CD4-positive, alpha-beta T cell (primary cell): ENCODE data around the gene TRERF1. TPM values are rescaled to one million over a fixed set of nuclear protein-coding genes. Genes with fewer than 3 reads are reported as not detected.

ENCODE experiments used
- ATAC-seq: fragments of 200-7000 bp; cut with Tn5 transposase; one replicate; pipeline ENCODE4 v1.10.0; 2022; ENCODE audit warnings: mild to moderate bottlenecking; ENCODE audit not compliant: poor library complexity
- CTCF ChIA-PET: fragments of 350-600 bp; sonication (Branson Sonifier 250); formaldehyde crosslinking; loops from one replicate; lab custom pipeline; 2021; ENCODE audit warnings: antibody characterized with exemption, inconsistent platforms; lab: Charles Lee
- POLR2A ChIA-PET: fragments of 350-600 bp; sonication (Branson Sonifier 250); formaldehyde crosslinking; loops from one replicate; lab custom pipeline; 2021; ENCODE audit warnings: antibody characterized with exemption, inconsistent platforms; lab: Charles Lee
- DNase-seq, 14 experiments: peaks; one replicate each; pipeline ENCODE4 v3.0.0-alpha.2; 2013 to 2020; ENCODE audit warnings: mixed read lengths in 2 of 14
- H3K27ac ChIP-seq, 2 donors: one replicate each; pipeline versions ENCODE4 v1.5.1 to v1.7.0; 2013; ENCODE audit warnings: low read length in 2 of 2, low read depth in 1 of 2, mild to moderate bottlenecking in 1 of 2
- H3K27me3 ChIP-seq, 2 experiments: 1 replicate in 1 of 2; 2 replicates in 1 of 2; pipeline versions ENCODE4 v1.6.1 to v1.7.0; 2013; ENCODE audit warnings: low read length in 2 of 2, control low read depth in 1 of 2, mild to moderate bottlenecking in 1 of 2, moderate library complexity in 1 of 2; ENCODE audit not compliant: insufficient read depth in 2 of 2, control insufficient read depth in 1 of 2
- H3K36me3 ChIP-seq: one replicate; pipeline ENCODE4 v1.6.1; 2013; ENCODE audit warnings: low read length, control low read depth; ENCODE audit not compliant: insufficient read depth
- H3K4me1 ChIP-seq: one replicate; pipeline ENCODE4 v1.6.1; 2013; ENCODE audit warnings: low read length, control low read depth; ENCODE audit not compliant: insufficient read depth
- H3K4me3 ChIP-seq: one replicate; pipeline ENCODE4 v1.5.1; 2013; ENCODE audit warnings: mild to moderate bottlenecking, low read length, moderate library complexity
- H3K9me3 ChIP-seq, 2 experiments: 1 replicate in 1 of 2; 2 replicates in 1 of 2; pipeline versions ENCODE4 v1.6.1 to v1.7.0; 2013; ENCODE audit warnings: low read length in 2 of 2, mild to moderate bottlenecking in 2 of 2, control low read depth in 1 of 2, moderate library complexity in 1 of 2; ENCODE audit not compliant: control insufficient read depth in 1 of 2, insufficient read depth in 1 of 2
- H3K27ac Mint-ChIP-seq: one replicate; pipeline ENCODE4 v1.8.0; 2020; ENCODE audit warnings: mixed read lengths
- H3K27me3 Mint-ChIP-seq: one replicate; pipeline ENCODE4 v1.8.0; 2021; ENCODE audit warnings: mixed read lengths
- H3K36me3 Mint-ChIP-seq: one replicate; pipeline ENCODE4 v1.8.0; 2021; ENCODE audit warnings: low read depth, mixed read lengths
- H3K4me1 Mint-ChIP-seq: one replicate; pipeline ENCODE4 v1.8.0; 2021; ENCODE audit warnings: low read depth, mixed read lengths
- H3K4me3 Mint-ChIP-seq: one replicate; pipeline ENCODE4 v1.8.0; 2020; ENCODE audit warnings: mild to moderate bottlenecking, mixed read lengths
- H3K9me3 Mint-ChIP-seq: one replicate; pipeline ENCODE4 v1.8.0; 2020; ENCODE audit warnings: mixed read lengths
- CTCF ChIP-seq: fragments of 200-600 bp; IDR thresholded peaks from one replicate; pipeline ENCODE4 v1.8.0; 2022; ENCODE audit warnings: antibody characterized with exemption, mild to moderate bottlenecking
- intact Hi-C, 2 experiments: fragments of 100-400 bp; cut with DNase I in 1 of 2; cut with micrococcal nuclease in 1 of 2; formaldehyde crosslinking; loops; one replicate each; pipeline versions ENCODE4 v1.15.1 to v1.9.0; 2023 to 2025; cut with DNase I, micrococcal nuclease
- total RNA-seq, 174 experiments: library from RNA in 2 of 174; stranded (reverse) in 2 of 174; gene quantifications; one replicate each; pipeline ENCODE4 v1.2.3 and lab custom pipeline; 2021 to 2026

TRERF1 gene
- total RNA-seq, 2 experiments from 2014 or later = 31.0 to 31.7 TPM

- Histone ChIP-seq H3K27me3 (no peaks in the 10 kb centered on the region), H3K36me3 (no peaks in the 10 kb centered on the region), H3K27ac (no peak overlapping the region), H3K9me3 (no peaks in the 10 kb centered on the region), H3K4me3 (no peak overlapping the region), H3K4me1 (no peaks in the 10 kb centered on the region)
- Mint-ChIP-seq H3K36me3 (no peaks in the 10 kb centered on the region), H3K27ac (no peak overlapping the region), H3K27me3 (peaks cover under 1% of the 10 kb centered on the region), H3K4me3 (no peak overlapping the region), H3K9me3 (no peaks in the 10 kb centered on the region), H3K4me1 (no peaks in the 10 kb centered on the region)
- intact Hi-C loops = no loop called here
- ChIA-PET POLR2A (no interaction called here), CTCF (no interaction called here)
- no peak for DNase-seq
- no peak for TF ChIP-seq CTCF
- ATAC-seq = no peak
Measured at GRCh38 chr6:42184475-42184874, 267.3 kb downstream of the TRERF1 start.

GRCh38 chr6:42182101-42182500 is 269.6 kb downstream of the TRERF1 start:
- no peaks in the 10 kb centered on the region for H3K9me3 Mint-ChIP-seq
- no peak for ATAC-seq

GRCh38 chr6:42179945-42180313 is 271.8 kb downstream of the TRERF1 start:
- CTCF ChIA-PET = no interaction called here
- H3K4me3 ChIP-seq = no peak overlapping the region
- no peaks in the 10 kb centered on the region for H3K9me3 ChIP-seq
- DNase-seq (no peak), ATAC-seq (no peak)
- peaks cover 0 to 2% of the 10 kb centered on the region in 2 experiments for H3K27me3 ChIP-seq
- no peak for TF ChIP-seq CTCF
- no peaks in the 10 kb centered on the region for H3K9me3 Mint-ChIP-seq
- H3K27ac Mint-ChIP-seq = no peak overlapping the region
- H3K4me1 ChIP-seq = peaks cover 8% of the 10 kb centered on the region
- no peak overlapping the region for H3K4me3 Mint-ChIP-seq
- H3K27me3 Mint-ChIP-seq = peaks cover 10% of the 10 kb centered on the region
- no peaks in the 10 kb centered on the region for H3K4me1 Mint-ChIP-seq
- no peak overlapping the region for H3K27ac ChIP-seq
- H3K36me3 Mint-ChIP-seq = no peaks in the 10 kb centered on the region
- no peaks in the 10 kb centered on the region for H3K36me3 ChIP-seq
- intact Hi-C loops = no loop called here
- POLR2A ChIA-PET = no interaction called here

More at GRCh38 chr6:42182101-42182500, 269.6 kb downstream of the TRERF1 start:
- no peaks in the 10 kb centered on the region for H3K4me1 Mint-ChIP-seq
- intact Hi-C loops = no loop called here
- Histone ChIP-seq H3K27ac (no peak overlapping the region), H3K4me3 (no peak overlapping the region), H3K4me1 (peaks cover 8% of the 10 kb centered on the region), H3K27me3 (peaks cover 0 to 2% of the 10 kb centered on the region in 2 experiments), H3K36me3 (no peaks in the 10 kb centered on the region), H3K9me3 (no peaks in the 10 kb centered on the region)
- POLR2A ChIA-PET = no interaction called here
- H3K27ac Mint-ChIP-seq = no peak overlapping the region
- no peak overlapping the region for H3K4me3 Mint-ChIP-seq
- no peak for DNase-seq
- CTCF ChIA-PET = no interaction called here
- H3K36me3 Mint-ChIP-seq = no peaks in the 10 kb centered on the region
- no peak for TF ChIP-seq CTCF
- peaks cover 10% of the 10 kb centered on the region for H3K27me3 Mint-ChIP-seq
